ENCODE measurements around the gene DDX47.
"Not testable (repeated sequence)": the region's sequence is repeated elsewhere in the genome, so short reads cannot be mapped to it uniquely, and the experiment has no call there.

The DDX47 gene

DNA sequence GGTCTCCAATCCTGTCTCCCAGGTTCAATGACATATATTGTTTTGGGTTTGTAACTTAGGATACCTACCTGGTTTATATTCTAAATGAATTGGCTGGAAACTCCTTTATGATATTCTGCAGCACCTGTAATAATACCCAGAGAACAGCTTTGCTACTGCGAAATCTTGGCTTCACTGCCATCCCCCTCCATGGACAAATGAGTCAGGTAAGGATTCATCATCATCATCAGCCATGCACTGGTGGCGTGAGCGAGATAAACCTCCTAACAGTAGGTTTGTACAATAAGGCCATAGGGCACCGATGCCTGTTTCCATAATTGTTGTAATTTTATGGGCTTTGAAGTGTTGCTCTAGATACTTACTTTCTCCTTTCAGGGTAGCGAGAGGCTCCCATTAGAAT, 10.7 kb downstream of the DDX47 start:
- no peak for DNase-seq

DNA sequence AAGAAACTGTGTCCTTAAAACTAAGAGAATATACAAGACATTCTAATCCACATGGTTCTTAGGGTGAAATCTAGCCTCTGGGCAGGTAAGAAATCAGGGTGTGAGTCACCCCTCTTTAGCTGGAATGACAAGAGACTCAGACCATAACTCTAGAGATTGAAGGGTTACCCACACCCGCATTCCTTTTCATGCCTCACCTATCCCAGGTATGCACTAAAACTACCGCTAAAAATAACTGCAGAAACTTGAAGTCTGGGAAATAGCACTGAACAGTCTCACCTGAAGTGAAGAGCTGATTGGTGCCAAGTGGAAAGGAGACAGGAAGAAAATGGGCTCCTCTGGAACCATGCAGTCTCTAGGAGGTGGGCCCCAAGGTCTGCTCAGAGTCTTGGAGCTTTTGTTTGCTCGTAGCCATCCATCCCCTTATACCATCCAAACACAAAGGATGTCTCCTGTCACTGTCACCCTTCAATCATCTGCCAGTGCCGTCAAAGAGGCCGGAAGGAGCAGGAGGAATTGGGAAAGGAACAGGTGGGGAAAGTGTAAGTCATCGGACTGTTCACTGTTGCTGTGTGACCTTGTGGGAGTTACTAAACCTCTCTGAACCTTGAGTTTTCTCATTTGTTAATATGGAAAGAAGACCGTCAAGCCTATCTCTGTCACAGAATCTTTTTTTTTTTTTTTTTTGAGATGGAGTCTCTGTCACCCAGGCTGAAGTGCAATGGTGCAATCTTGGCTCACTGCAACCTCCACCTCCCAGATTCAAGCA, 22.4 kb downstream of the DDX47 start:
- DNase-seq: no peak

DNA sequence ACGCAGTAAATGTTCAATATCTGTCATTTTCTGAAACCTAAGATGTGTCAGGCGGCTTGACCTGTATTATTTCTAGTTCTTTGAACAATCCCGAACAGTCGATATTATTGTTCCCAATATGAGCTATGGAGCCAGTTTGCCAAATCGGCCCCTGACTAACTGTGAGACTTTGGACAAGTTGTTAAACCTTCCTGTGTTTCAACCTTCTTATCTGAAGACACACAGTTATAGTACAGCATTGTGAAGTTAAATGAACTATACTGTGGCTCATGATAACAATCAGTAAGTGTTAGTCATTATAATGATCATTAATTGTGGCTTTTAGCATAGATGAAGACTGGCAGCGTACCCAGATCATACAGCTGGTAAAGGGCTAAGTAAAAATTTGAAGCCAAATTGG, 23.4 kb downstream of the DDX47 start:
- no peak for DNase-seq

DNA sequence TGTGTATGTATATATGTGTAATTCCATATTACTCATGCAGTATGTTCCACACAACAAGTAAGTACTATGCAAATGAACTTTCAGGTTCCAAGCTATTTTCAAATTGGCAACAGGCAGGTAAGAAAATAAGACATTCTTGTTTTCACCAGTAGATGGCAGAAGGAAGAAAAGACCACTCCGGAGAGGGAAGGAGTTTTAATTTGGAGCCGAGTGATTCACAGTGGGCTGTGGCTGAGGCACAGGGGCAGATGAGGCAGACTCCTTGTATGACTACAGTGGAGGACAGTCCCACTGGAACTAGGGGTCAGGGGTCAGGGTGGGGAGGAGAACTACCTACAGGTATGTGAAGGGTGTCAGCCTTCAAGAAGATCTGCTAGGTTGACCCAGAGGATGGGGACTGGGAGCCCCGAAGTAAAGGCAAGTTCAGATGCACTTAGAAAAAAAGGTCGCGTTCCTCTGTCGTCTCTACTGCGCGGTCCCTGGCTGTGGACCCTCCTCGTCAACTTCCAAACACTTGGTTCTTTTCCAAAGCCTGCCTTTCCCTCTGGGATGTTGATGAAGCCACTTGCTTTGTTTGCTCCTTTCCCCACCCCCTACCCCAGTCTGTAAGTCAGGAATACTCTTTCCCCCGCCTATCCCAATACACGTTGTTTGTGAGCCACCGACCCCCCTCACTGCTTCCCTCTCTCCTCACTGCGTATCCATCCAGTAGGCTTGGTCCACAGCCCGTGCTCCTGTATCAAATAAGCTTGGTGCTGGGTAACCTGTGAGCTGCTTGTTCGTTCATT, 24.1 kb downstream of the DDX47 start:
- peak; percentile 58 for DNase-seq

DNA sequence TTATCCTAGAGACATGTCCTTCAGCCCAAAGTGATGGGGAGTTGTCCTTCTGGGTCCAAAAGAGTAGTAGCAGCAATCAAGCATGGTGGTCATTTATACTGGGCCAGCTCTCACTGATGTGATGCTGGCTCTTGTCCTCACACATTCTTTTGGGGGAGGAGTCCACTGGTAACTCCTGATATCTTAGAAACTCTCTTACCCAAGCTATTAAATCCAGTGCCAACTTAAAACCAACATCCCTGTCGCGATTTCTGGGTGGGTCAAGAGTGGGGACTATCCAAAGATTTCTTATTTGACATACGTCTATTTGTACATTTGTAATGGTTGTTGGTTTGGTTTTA, 24.6 kb downstream of the DDX47 start:
- no peak for DNase-seq

DNA sequence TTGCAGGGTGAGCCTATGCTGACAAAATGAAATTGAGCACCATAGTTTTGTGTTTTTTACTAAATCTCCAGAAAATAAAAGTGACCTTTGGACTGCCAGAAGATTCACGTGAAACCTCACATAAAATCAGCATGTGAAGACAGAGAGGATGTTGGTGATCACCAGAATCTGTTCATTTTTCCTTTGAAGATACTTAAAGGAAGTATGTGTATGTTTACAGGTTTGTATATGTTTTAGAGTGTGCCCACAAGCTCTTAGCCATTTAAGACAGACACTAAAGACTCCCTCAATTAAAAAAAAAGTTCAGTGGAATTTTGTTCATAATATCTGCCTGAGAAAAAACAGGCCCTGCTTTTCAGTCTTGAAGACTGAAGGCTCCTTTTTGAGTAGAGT, 25.9 kb downstream of the DDX47 start:
- no peak for DNase-seq

DNA sequence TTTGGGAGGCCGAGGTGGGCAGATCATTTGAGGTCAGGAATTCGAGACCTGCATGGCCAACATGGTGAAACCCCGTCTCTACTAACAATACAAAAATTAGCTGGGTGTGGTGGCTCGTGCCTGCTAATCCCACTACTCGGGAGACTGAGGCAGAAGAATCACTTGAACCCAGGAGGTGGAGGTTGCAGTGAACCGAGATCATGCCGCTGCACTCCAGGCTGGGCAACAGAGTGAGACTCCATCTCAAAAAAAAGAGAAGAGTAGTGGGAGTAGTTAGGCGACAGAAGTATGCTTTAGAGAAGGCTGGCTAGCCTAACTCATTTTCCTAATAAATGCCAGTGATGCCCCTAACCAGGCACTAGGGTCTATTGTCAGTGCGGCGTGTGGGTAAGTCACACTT, 26.3 kb downstream of the DDX47 start:
- DNase-seq: not testable (repeated sequence)

DNA sequence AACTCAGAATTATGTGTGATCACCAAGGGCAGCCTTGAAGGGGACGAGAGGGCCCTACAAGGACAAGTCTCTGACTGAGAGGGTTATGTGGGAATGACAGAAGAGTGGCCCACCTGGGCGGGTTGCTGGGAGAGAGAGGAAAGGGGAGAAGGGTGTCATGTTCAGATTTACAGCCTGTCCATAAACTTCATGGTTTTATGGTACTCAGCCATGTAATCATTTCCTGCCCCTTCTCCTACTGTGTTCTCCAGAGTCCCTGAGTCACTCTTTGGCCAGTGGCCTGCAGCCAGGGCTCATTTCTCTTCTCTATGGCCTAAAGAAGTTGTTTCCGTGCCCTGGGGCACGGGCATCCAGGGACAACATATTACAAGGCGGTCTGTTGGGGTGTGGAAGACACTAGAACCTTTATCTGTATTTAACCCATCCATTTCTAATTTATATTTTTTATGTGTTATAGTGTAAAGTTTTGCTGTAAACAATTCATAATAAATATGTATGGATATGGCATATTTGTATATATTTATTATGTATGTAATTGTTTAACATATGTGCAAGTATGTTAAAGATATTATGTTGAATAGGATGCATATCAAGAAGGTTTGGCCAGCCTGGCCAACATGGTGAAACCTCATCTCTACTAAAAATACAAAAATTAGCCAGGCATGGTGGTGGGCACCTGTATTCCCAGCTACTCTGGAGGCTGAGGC, 26.9 kb downstream of the DDX47 start:
- no peak for DNase-seq

DNA sequence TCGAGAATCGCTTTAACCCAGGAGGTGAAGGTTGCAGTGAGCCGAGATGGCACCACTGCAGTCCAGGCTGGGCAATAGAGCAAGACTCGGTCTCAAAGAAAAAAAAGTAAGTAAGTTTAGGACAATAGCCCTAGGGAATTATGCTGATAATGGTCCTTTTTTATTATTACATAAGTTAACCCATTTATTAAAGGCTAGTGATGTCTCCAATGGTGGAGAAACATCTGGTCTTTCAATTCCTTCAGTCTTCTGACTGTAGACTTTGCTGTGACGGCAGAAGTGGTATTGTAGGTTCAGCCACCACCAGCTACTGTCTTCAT, 27.4 kb downstream of the DDX47 start:
- DNase-seq: no peak

DNA sequence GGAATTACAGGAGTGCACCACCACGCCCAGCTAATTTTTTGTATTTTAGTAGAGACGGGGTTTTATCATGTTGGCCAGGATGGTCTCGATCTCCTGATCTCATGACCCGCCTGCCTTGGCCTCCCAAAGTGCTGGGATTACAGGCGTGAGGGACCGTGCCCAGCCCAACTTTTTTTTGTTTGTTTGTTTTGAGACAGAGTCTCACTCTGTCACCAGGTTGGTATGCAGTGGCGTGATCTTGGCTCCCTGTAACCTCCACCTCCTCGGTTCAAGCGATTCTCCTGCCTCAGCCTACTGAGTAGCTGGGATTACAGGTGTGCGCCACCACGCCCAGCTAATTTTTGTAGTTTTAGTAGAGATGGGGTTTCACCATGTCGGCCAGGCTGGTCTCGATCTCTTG, 28.3 kb downstream of the DDX47 start:
- not testable (repeated sequence) for DNase-seq

DNA sequence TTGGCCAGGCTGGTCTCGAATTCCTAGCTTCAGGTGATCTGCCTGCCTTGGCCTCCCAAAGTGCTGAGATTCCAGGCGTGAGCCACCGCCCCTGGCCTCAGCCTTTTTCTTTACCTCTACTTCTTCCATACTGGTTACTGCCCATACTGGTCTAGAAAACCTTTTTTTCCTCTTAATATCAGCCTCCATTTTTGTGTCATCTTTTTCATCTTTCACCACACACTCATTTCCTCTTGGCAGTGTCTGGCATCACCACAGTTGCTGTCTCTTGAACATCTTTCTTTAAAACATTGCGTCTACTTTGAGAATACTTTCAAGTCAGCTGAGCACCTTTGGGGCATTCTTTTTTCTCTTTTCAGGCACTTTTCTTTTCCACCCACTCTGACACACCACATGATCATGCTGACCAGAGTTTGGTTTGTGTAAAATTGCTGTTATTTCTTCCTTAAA, 32.7 kb downstream of the DDX47 start:
- DNase-seq: peak; percentile 31

DNA sequence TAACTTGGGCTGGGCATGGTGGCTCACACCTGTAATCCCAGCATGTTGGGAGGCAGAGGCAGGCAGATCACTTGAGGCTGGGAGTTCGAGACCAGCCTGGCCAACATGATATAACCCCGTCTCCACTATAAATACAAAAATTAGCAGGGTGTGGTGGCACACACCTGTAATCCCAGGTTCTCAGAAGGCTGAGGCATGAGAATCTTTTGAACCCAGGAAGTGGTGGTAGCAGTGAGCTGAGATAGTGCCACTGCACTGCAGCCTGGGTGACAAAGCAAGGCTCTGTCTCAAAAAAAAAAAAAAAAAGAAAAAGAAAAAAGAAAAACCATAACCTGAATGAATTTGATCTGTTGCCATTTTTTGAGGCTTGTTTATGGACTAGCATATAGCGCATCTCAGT, 33.6 kb downstream of the DDX47 start:
- DNase-seq: peak; percentile 53

DNA sequence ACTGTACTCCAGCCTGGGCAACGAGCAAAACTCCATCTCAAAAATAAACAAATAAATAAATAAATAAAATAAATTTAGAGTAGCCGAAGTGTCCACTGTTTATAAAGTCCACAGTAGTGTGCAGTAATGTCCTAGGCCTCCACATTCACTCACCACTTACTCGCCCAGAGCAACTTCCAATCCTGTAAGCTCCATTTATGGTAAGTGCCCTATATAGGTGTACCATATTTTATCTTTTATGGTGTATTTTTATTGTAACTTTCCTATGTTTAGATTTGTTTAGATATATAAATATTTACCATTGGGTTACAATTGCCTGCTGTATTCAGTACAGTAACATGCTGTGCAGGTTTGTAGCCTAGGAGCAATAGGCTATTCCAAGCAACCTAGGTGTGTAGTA, 40.3 kb downstream of the DDX47 start:
- no peak for DNase-seq

DNA sequence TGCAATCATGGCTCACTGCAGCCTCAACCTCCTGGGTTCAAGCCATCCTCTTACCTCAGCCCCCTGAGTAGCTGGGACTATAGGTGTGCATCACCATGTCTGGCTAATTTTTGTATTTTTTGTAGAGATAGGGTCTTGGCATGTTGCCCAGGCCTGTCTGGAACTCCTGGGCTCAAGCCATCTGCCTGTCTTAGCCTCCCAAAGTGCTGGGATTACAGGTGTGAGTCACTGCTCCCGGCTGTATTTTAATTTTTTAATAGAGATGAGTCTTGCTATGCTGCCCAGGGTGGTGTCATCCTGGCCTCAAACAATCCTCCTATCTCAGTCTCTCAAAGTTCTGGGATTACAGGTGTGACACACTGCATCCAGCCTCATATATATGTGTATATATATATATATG, 46.5 kb downstream of the DDX47 start:
- no peak for DNase-seq

DNA sequence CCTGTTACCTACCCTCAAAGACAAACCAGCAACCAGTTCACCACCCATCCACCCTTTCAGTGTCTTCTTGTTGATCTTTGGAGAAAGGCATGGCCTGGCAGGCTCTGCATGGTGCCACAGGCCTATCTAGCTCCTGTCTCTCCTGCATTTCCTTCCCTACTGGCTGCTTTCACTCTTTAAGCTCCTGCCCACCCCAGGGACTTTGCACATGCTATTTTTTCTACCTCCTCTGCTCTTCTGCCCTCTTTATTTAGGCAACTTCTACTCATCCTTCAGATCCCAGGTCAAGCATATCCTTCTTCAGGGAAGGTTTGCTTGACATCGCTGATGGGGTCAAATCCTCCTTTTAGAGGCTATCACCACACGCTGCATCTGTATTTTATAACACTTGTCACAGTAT, 51.1 kb downstream of the DDX47 start:
- no peak for DNase-seq

DNA sequence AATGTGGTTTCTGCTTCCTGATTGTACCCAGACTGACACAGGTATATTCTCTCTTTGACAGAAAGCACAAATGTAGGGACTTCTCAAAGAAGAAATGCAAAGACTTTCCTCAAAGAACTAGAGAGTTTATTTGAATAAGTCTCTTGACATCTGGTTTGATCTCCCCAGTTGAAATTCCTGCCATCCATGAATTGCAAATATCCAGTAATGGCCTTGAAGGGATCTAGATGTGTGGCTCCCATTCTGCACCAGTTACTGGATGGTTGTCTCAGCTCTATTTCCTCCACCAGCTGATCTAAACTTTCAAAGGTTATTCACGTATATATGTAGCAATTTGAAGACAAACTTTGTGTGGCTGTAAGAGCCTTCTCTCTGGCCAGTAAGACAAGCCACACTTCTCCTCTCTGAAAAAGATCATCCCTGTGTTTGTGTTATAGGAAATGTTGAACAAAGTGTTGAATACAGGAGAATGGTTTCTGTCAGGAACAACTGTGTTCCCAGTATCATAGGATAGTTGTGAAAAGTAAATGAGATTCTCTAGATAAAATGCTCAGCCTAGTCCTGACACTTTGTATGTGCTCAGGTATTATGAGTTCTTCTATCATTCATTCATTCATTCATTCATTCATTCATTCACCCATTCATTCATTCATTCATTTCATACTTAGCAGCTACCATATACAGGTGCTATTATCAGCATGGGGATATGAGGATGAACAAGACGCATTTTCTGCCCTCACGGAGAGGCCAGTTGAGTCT, 55.5 kb downstream of the DDX47 start:
- DNase-seq: no peak

DNA sequence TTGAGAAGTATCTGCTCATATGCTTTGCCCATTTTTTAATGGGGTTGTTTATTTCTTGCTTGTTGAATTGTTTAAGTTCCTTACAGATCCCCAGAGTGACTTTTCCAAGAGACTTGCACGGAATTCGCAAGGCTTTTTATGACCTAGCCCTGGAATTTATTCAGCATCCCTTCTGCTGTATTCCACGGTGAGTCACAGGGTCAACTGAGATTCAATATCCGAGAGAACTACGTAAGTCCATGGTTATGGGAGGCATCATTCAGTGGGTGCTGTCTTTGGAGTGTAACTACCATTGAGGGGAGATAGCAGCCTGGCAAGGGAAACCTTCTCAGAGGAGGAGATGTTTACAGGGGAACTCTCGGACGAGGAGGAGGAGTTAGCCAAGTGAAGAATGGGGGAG, 57.3 kb downstream of the DDX47 start:
- no peak for DNase-seq

DNA sequence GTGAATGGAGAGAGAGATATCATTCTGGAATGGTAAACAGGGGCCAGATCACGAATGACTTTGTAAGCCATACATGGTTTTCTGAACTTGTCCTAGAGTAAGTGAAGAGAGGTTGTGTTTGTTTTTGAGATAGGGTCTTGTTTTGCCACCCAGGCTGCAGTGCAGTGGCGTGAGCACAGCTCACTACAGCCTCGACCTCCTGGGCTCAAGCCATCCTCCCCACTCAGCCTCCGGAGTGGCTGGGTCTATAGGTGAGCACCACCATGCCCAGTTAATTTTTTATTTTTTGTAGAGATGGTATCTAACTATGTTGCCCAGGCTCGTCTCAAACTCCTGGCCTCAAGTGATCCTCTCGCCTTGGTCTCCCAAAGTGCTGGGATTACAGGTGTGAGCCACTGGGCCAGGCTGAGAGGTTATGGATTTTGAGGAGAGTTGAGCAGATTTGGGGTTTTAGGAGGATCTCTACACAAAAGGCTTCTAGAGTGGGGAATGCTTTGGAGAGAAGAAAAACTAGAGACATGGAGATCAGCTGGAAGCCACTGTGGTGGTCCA, 58.5 kb downstream of the DDX47 start:
- DNase-seq: no peak

DNA sequence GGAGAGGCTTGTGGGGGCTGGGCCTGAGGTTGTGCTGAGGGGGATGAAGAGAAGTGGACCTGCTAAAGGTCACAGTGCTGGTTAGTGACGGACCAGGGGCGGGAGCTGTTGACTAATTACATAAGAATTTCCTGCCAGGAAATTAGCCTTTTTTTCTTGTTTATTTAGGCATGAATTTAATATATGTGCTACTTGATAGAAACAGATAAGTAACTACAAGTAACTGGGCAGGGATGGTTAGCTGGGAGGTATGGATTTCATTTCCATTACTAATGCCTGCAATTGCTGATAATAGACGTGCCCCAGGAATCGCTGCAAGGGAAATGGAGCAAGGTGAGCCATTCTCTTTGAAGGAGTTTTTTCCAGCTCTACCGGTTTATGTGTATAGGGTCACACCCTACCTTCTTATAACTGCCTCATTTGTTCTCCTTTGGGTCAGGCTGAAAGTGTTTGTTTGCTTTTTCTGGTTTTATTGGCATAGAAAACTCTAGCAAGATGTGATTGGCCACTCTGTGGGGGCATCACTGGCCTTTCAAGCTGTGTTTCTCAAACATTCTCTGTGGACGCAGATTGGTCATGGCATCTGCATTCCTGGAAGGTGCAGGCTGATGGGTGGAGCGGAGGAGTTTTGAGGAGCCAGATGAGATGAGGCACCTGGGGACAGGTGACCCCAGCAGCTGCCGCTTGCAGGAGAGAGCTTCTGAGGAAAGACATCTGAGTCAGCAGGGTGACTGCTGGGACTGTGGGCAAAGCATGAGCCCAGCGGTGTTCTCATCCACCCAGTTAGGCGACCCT, 59.2 kb downstream of the DDX47 start:
- DNase-seq: no peak

DNA sequence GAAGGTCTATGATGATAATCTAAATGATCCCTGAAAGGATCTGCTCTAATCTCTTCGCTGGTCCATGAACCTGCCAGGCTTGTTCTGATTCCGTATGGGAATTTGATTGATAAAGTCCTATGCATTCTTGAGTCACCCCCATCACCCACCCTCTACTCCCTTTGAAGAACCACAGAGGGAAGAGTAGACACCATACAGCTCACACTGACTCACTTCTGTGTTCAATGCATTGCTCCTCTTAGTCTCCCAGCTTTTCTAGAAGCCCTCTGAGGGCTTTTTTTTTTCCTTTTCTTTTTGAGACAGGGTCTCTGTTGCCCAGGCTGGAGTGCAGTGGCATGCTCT, 59.8 kb downstream of the DDX47 start:
- DNase-seq: no peak

DNA sequence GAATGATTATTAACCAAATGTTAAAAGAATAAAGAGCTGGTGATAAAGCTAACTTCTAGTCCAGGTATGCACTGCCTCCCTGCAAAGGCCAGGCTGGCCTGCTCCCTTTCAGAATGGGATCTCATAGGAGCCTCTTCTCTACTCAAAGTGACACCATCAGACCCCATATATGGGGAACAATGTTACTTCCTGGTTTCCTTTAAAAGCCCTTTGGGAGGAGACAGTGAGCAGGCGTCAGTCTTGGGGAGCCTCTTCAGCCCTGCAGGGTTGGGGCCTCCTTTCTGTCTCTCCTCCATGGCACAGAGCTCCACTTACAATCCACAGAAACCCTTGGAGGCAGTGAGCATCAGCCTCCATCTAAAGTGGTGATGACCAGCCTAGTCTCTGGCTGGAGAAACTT, 60.9 kb downstream of the DDX47 start:
- DNase-seq: no peak

DNA sequence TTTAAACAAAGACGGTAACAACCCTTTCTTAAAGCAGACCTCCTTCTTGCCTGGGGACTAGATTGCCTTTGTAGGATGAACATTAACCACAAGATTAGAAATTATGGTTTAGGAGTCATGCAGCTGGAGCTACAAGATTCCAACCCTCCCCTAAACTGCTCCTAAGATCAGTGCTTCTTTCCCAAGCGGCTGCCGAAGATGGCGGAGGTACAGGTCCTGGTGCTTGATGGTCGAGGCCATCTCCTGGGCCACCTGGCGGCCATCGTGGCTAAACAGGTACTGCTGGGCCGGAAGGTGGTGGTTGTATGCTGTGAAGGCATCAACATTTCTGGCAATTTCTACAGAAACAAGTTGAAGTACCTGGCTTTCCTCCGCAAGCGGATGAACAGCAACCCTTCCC, 62.2 kb downstream of the DDX47 start:
- not testable (repeated sequence) for DNase-seq

Measured in CD4-positive, alpha-beta T cell treated with Interleukin-17A for 4 hours (primary cell).